Measurements from ENCODE around the gene PGF. TPM values are rescaled to one million over a fixed set of nuclear protein-coding genes. Genes with fewer than 3 reads are reported as not detected.
"Not testable (repeated sequence)": the region's sequence is repeated elsewhere in the genome, so short reads cannot be mapped to it uniquely, and the experiment has no call there.

The PGF gene
- total RNA-seq: 4.2 TPM
- long read RNA-seq, transcript PGF-203 (6 exons, 1,699 nt): major isoform, 5 of 7 reads
- long read RNA-seq, partial matches to known transcripts: 0 of 7 reads
- long read RNA-seq, other reads (novel, unspliced or antisense): 0 of 7 reads

GRCh38 chr14:74955229-74956026 is at the start of gene PGF:
PGF (minus strand) TSS chr14:74955597; CDS start chr14:74955242, 355 bp downstream.
- no peak for TF ChIP-seq CTCF (IDR thresholded peaks at IDR 0.05; ENCODE audit: borderline replicate concordance)
- no peaks in the 10 kb centered on the region for H3K27me3 ChIP-seq (ENCODE audit: low read depth)
- peak within 1 kb of the TSS; percentile 75 for H3K27ac ChIP-seq (replicated peaks)
- H3K4me3 ChIP-seq: peak within 1 kb of the TSS; percentile 77
- DNase-seq: peak; percentile 75
- no peaks in the 10 kb centered on the region for H3K9me3 ChIP-seq (replicated peaks)
- no peaks in the 10 kb centered on the region for H3K36me3 ChIP-seq
- peaks cover 58% of the 10 kb centered on the region for H3K4me1 ChIP-seq
- intact Hi-C loops (cut with micrococcal nuclease): no loop called here

GRCh38 chr14:75003250-75004027 is 48.0 kb upstream of the PGF start:
- Histone ChIP-seq H3K36me3 (peaks cover 39% of the 10 kb centered on the region), H3K27me3 (ENCODE audit: low read depth) (no peaks in the 10 kb centered on the region), H3K9me3 (replicated peaks) (no peaks in the 10 kb centered on the region), H3K27ac (replicated peaks) (peak overlapping the region; percentile 88), H3K4me3 (peak overlapping the region; percentile 82), H3K4me1 (peaks cover 26% of the 10 kb centered on the region)
- DNase-seq: no peak
- intact Hi-C loops (cut with micrococcal nuclease): no loop called here
- no peak for TF ChIP-seq CTCF (IDR thresholded peaks at IDR 0.05; ENCODE audit: borderline replicate concordance)

- peak; percentile 42 for TF ChIP-seq CTCF (IDR thresholded peaks at IDR 0.05; ENCODE audit: borderline replicate concordance)
Observed at GRCh38 chr14:75002392-75003249, 47.2 kb upstream of the PGF start, which contains the start of gene EIF2B2. EIF2B2 (plus strand) TSS chr14:75002921; CDS start chr14:75002991, 70 bp downstream.

GRCh38 chr14:75001899-75002298 is 46.5 kb upstream of the PGF start:
- TF ChIP-seq CTCF (IDR thresholded peaks at IDR 0.05; ENCODE audit: borderline replicate concordance): no peak
- Histone ChIP-seq H3K4me1 (peaks cover 26% of the 10 kb centered on the region), H3K27ac (replicated peaks) (peak overlapping the region; percentile 88), H3K27me3 (ENCODE audit: low read depth) (no peaks in the 10 kb centered on the region), H3K9me3 (replicated peaks) (no peaks in the 10 kb centered on the region), H3K36me3 (peaks cover 24% of the 10 kb centered on the region), H3K4me3 (peak overlapping the region; percentile 82)
- no peak for DNase-seq
- intact Hi-C loops (cut with micrococcal nuclease): no loop called here

More at GRCh38 chr14:75002392-75003249, 47.2 kb upstream of the PGF start, which contains the start of gene EIF2B2:
- no peaks in the 10 kb centered on the region for H3K9me3 ChIP-seq (replicated peaks)
- peak; percentile 98 for DNase-seq
- H3K36me3 ChIP-seq: peaks cover 31% of the 10 kb centered on the region
- intact Hi-C loops (cut with micrococcal nuclease): no loop called here
- H3K4me3 ChIP-seq: peak within 1 kb of the TSS; percentile 82
- peak within 1 kb of the TSS; percentile 88 for H3K27ac ChIP-seq (replicated peaks)
- no peaks in the 10 kb centered on the region for H3K27me3 ChIP-seq (ENCODE audit: low read depth)
- H3K4me1 ChIP-seq: peaks cover 26% of the 10 kb centered on the region

- Histone ChIP-seq H3K9me3 (replicated peaks) (peaks cover 6% of the 10 kb centered on the region), H3K27ac (replicated peaks) (no peak overlapping the region), H3K27me3 (ENCODE audit: low read depth) (no peaks in the 10 kb centered on the region), H3K4me1 (peaks cover 26% of the 10 kb centered on the region), H3K36me3 (peaks cover 17% of the 10 kb centered on the region), H3K4me3 (no peak overlapping the region)
- TF ChIP-seq CTCF (IDR thresholded peaks at IDR 0.05; ENCODE audit: borderline replicate concordance): no peak
- intact Hi-C loops (cut with micrococcal nuclease): no loop called here
- no peak for DNase-seq
Observed at GRCh38 chr14:75001261-75001660, 45.9 kb upstream of the PGF start.

- H3K27me3 ChIP-seq (ENCODE audit: low read depth); H3K4me1 ChIP-seq; DNase-seq; H3K4me3 ChIP-seq; H3K36me3 ChIP-seq; H3K27ac ChIP-seq (replicated peaks); intact Hi-C loops (cut with micrococcal nuclease): not testable (repeated sequence)
- H3K9me3 ChIP-seq (replicated peaks): peaks cover 12% of the 10 kb centered on the region
Observed at GRCh38 chr14:74995781-74996180, 40.4 kb upstream of the PGF start.

GRCh38 chr14:74994182-74994581 is 38.8 kb upstream of the PGF start:
- H3K4me1 ChIP-seq; intact Hi-C loops (cut with micrococcal nuclease); H3K27me3 ChIP-seq (ENCODE audit: low read depth); H3K36me3 ChIP-seq; DNase-seq; H3K27ac ChIP-seq (replicated peaks); H3K4me3 ChIP-seq: not testable (repeated sequence)
- H3K9me3 ChIP-seq (replicated peaks): peaks cover 12% of the 10 kb centered on the region

Measured in left ventricle myocardium inferior (tissue), 1 donor.